HepG2 (cell line): ENCODE results near the gene JPH3. TPM values are rescaled to one million over a fixed set of nuclear protein-coding genes. Genes with fewer than 3 reads are reported as not detected.

Source experiments
- ATAC-seq: fragments of 200-7000 bp; cut with Tn5 transposase; 3 replicates; pipeline ENCODE4 v1.9.1; 2020; ENCODE audit warnings: mild to moderate bottlenecking, moderate library complexity
- BruUV-seq: library from RNA; stranded (reverse); fragments of 400-500 nt; replicated peaks from 2 replicates; lab custom pipeline; 2021; lab: Mats Ljungman, UMichigan
- CTCF ChIA-PET: fragments of 300-600 bp; formaldehyde crosslinking; extraction: SDS; loops from one replicate; lab custom pipeline; 2021; ENCODE audit warnings: low total read pairs, inconsistent platforms, low intra/inter-chr PET ratio; lab: Yijun Ruan, JAX
- POLR2A ChIA-PET: fragments of 350-600 bp; sonication (Branson Sonifier 250); formaldehyde crosslinking; loops from one replicate; lab custom pipeline; 2020; ENCODE audit warnings: antibody characterized with exemption, inconsistent platforms; lab: Yijun Ruan, JAX
- DNase-seq: peaks from one replicate; pipeline ENCODE4 v3.0.0-alpha.2; 2015; ENCODE audit warnings: low spot score
- FAIRE-seq: peaks from 3 replicates; lab custom pipeline; 2011; peaks lifted over from hg19 to GRCh38; lab: Jason Lieb, UNC
- H2AFZ ChIP-seq: one replicate; pipeline ENCODE4 v1.6.1; 2011; ENCODE audit warnings: low read length, inconsistent platforms
- H3K27ac ChIP-seq: fragments of 300-600 bp; 3 replicates; pipeline ENCODE4 v1.8.0; 2011; ENCODE audit warnings: mixed run types, mild to moderate bottlenecking, mixed read lengths, low read length, inconsistent platforms; ENCODE audit not compliant: insufficient read depth; ENCODE audit errors: extremely low read length
- H3K27me3 ChIP-seq, 2 experiments: fragments of 200-600 bp in 1 of 2; 2 replicates in 1 of 2; 3 replicates in 1 of 2; pipeline versions ENCODE4 v1.6.0 to v1.8.0; 2011; ENCODE audit warnings: low read length in 2 of 2, mild to moderate bottlenecking in 2 of 2, moderate library complexity in 2 of 2, inconsistent platforms in 1 of 2; ENCODE audit not compliant: insufficient read depth in 2 of 2, control insufficient read depth in 1 of 2
- H3K36me3 ChIP-seq, 2 experiments: fragments of 200-600 bp in 1 of 2; replicated peaks in 1 of 2; 2 replicates in 1 of 2; 3 replicates in 1 of 2; pipeline versions ENCODE4 v1.5.1 to v1.8.0; 2011; ENCODE audit warnings: low read length in 2 of 2, inconsistent platforms in 1 of 2; ENCODE audit not compliant: insufficient read depth in 2 of 2, control insufficient read depth in 1 of 2
- H3K4me1 ChIP-seq: 2 replicates; pipeline ENCODE4 v1.5.1; 2012; ENCODE audit warnings: low read length, inconsistent platforms; ENCODE audit not compliant: insufficient read depth
- H3K4me2 ChIP-seq: 2 replicates; pipeline ENCODE4 v1.6.0; 2011; ENCODE audit warnings: low read depth, low read length, inconsistent platforms
- H3K4me3 ChIP-seq, 3 experiments: fragments of 200-600 bp in 1 of 3; sonication (generic), shearing (Covaris generic) in 1 of 3; replicated peaks in 1 of 3; 2 replicates each; pipeline ENCODE4 v1.5.1; 2011 to 2016; ENCODE audit warnings: low read length in 3 of 3, inconsistent platforms in 2 of 3, low read depth in 2 of 3, mild to moderate bottlenecking in 2 of 3, control low read depth in 1 of 3, mixed read lengths in 1 of 3; ENCODE audit not compliant: insufficient read depth in 1 of 3
- H3K79me2 ChIP-seq: one replicate; pipeline ENCODE4 v1.6.1; 2011; ENCODE audit warnings: low read length, inconsistent platforms; ENCODE audit not compliant: insufficient read depth
- H3K9ac ChIP-seq: 2 replicates; pipeline ENCODE4 v1.6.0; 2011; ENCODE audit warnings: mild to moderate bottlenecking, low read depth, low read length, inconsistent platforms; ENCODE audit not compliant: insufficient read depth
- H3K9me3 ChIP-seq: 2 replicates; pipeline ENCODE4 v1.5.1; 2012; ENCODE audit warnings: mild to moderate bottlenecking, low read length
- H4K20me1 ChIP-seq: 2 replicates; pipeline ENCODE4 v1.6.0; 2011; ENCODE audit warnings: inconsistent platforms, mild to moderate bottlenecking, low read length, moderate library complexity; ENCODE audit not compliant: insufficient read depth
- CBX1 ChIP-seq: IDR thresholded peaks from one replicate; pipeline ENCODE4 v1.6.1; 2016; ENCODE audit warnings: antibody characterized with exemption, low read depth
- CENPX ChIP-seq: sonication (generic); formaldehyde crosslinking; IDR thresholded peaks from 2 replicates; pipeline ENCODE4 v1.9.0; 2021; ENCODE audit warnings: mild to moderate bottlenecking, missing genetic modification reagents, moderate library complexity
- CREBL2 ChIP-seq: sonication (generic); formaldehyde crosslinking; IDR thresholded peaks from 2 replicates; pipeline ENCODE4 v1.8.1; 2023; ENCODE audit warnings: missing genetic modification reagents, mild to moderate bottlenecking, borderline replicate concordance
- GLMP ChIP-seq: sonication (generic); formaldehyde crosslinking; IDR thresholded peaks from 2 replicates; pipeline ENCODE4 v1.9.0; 2021; ENCODE audit warnings: missing genetic modification reagents, mild to moderate bottlenecking, borderline replicate concordance
- GTF3A ChIP-seq: sonication (generic); formaldehyde crosslinking; conservative IDR thresholded peaks from 2 replicates; pipeline ENCODE4 v1.4.0; 2020; ENCODE audit warnings: mild to moderate bottlenecking, missing genetic modification reagents
- MEF2D ChIP-seq: sonication (generic); formaldehyde crosslinking; IDR thresholded peaks from 2 replicates; pipeline ENCODE4 v1.5.1; 2020; ENCODE audit warnings: mild to moderate bottlenecking, missing genetic modification reagents
- NCOA1 ChIP-seq: sonication (generic); formaldehyde crosslinking; IDR thresholded peaks from 2 replicates; pipeline ENCODE4 v1.9.0; 2021; ENCODE audit warnings: missing genetic modification reagents
- NR2F2 ChIP-seq: IDR thresholded peaks from 2 replicates; pipeline ENCODE4 v1.6.1; 2012; ENCODE audit warnings: low read depth, inconsistent platforms, borderline replicate concordance
- SNAPC2 ChIP-seq: sonication (generic); formaldehyde crosslinking; IDR thresholded peaks from 2 replicates; pipeline ENCODE4 v1.8.1; 2022; ENCODE audit warnings: mild to moderate bottlenecking, missing genetic modification reagents
- TEAD3 ChIP-seq: optimal IDR thresholded peaks from 2 replicates; pipeline ENCODE3; 2016; ENCODE audit warnings: borderline replicate concordance
- ZMYM4 ChIP-seq: sonication (generic); formaldehyde crosslinking; IDR thresholded peaks from 2 replicates; pipeline ENCODE4 v1.8.1; 2023; ENCODE audit warnings: mild to moderate bottlenecking, missing genetic modification reagents
- ZNF18 ChIP-seq: sonication (generic); formaldehyde crosslinking; IDR thresholded peaks from 2 replicates; pipeline ENCODE4 v1.8.0; 2022; ENCODE audit warnings: mild to moderate bottlenecking, missing genetic modification reagents; ENCODE audit not compliant: insufficient replicate concordance
- ZNF280D ChIP-seq: sonication (generic); formaldehyde crosslinking; IDR thresholded peaks from 2 replicates; pipeline ENCODE4 v1.5.1; 2020; ENCODE audit warnings: mild to moderate bottlenecking, missing genetic modification reagents
- ZNF556 ChIP-seq: sonication (generic); formaldehyde crosslinking; IDR thresholded peaks from 2 replicates; pipeline ENCODE4 v1.4.0; 2020; ENCODE audit warnings: mild to moderate bottlenecking, missing genetic modification reagents, borderline replicate concordance
- ZNF614 ChIP-seq: IDR thresholded peaks from 2 replicates; pipeline ENCODE4 v1.6.1; 2018; ENCODE audit warnings: missing biosample characterization, missing genetic modification reagents, inconsistent platforms, borderline replicate concordance
- ZNF737 ChIP-seq: sonication (generic); formaldehyde crosslinking; IDR thresholded peaks from 2 replicates; pipeline ENCODE4 v1.5.0; 2020; ENCODE audit warnings: missing genetic modification reagents, mild to moderate bottlenecking, borderline replicate concordance
- ZNF800 ChIP-seq: sonication (generic); formaldehyde crosslinking; IDR thresholded peaks from 2 replicates; pipeline ENCODE4 v1.4.0; 2020; ENCODE audit warnings: missing genetic modification reagents
- WGBS: methylation state at CpG from one replicate; pipeline ENCODE4 v1.1.6; 2017; ENCODE audit warnings: low lambda C conversion rate; 5-methylcytosine and 5-hydroxymethylcytosine counted together
- in situ Hi-C: cut with HindIII; loops from 2 replicates; pipeline ENCODE4 v1.10.0; 2017; ENCODE audit warnings: low pct_unique_long_range_greater_than_20kb; ENCODE audit not compliant: extremely low pct_ligation_motif_present
- intact Hi-C: fragments of 100-400 bp; cut with micrococcal nuclease; formaldehyde crosslinking; loops from one replicate; pipeline ENCODE4 v1.10.0; 2022; ENCODE audit not compliant: unreplicated experiment
- polyA plus RNA-seq, 8 experiments: library from polyadenylated mRNA; depleted of rRNA in 3 of 8; stranded (reverse) in 7 of 8; unstranded in 1 of 8; fragments of >200 nt; fragmentation: Illumina TruSeq in 4 of 8; extraction: Trizol in 4 of 8; gene quantifications; 2 replicates each; pipeline versions ENCODE4 v1.2.1 to v1.2.3, GENCODE V29; 2011 to 2016; ENCODE audit warnings: low read depth in 4 of 8, missing spikeins in 1 of 8, mixed read lengths in 1 of 8; ENCODE audit not compliant: insufficient read depth in 1 of 8
- total RNA-seq, 5 experiments: library from RNA; depleted of rRNA; stranded (reverse); fragments of >200 nt; fragmentation: Illumina TruSeq; extraction: Trizol; gene quantifications; 2 replicates each; pipeline ENCODE4 v1.2.3, GENCODE V29; 2016; ENCODE audit warnings: low read depth in 1 of 5

The JPH3 gene
- total and polyA plus RNA-seq, 2 of the 13 experiments (the other 11 are each of a cell fraction or from before 2014, with no cell fraction given): not detected

GRCh38 chr16:87671715-87672270, 69.5 kb downstream of the JPH3 start:
- Histone ChIP-seq H3K9ac (no peak overlapping the region), H3K36me3 (no peaks in the 10 kb centered on the region), H3K4me1 (no peaks in the 10 kb centered on the region), H3K79me2 (no peaks in the 10 kb centered on the region), H3K4me2 (no peak overlapping the region), H3K9me3 (no peaks in the 10 kb centered on the region), H2AFZ (no peak overlapping the region), H3K27me3 (peaks cover 37 to 85% of the 10 kb centered on the region in 2 experiments), H3K27ac (no peak overlapping the region), H3K4me3 (no peak overlapping the region), H4K20me1 (peaks cover 4% of the 10 kb centered on the region; the same call in 1 of the 2 replicates)
- no TSS peak for BruUV-seq
- in situ Hi-C loops (no loop called here), intact Hi-C loops (no loop called here)
- DNase-seq: no peak
- ATAC-seq: no peak
- no peak for FAIRE-seq
- ChIA-PET CTCF (no interaction called here), POLR2A (no interaction called here)
- WGBS: 58% methylated on average over 20 of the region's 20 CpGs
- no peak for TF ChIP-seq MEF2D
- TF ChIP-seq GLMP (CRISPR knock-in tag): no peak
- no peak for TF ChIP-seq ZNF280D (CRISPR knock-in tag)
- no peak for TF ChIP-seq TEAD3 (CRISPR knock-in tag)
- no peak for TF ChIP-seq NR2F2
- TF ChIP-seq CENPX: no peak
- no peak for TF ChIP-seq CREBL2
- TF ChIP-seq GTF3A (CRISPR knock-in tag): no peak
- TF ChIP-seq CBX1: no peak
- no peak for TF ChIP-seq ZNF556
- TF ChIP-seq ZNF614 (CRISPR knock-in tag): no peak
- no peak for TF ChIP-seq ZNF800 (CRISPR knock-in tag)
- TF ChIP-seq SNAPC2 (CRISPR knock-in tag): no peak
- TF ChIP-seq ZNF737 (CRISPR knock-in tag): no peak
- TF ChIP-seq ZNF18 (CRISPR knock-in tag): no peak
- TF ChIP-seq ZMYM4 (CRISPR knock-in tag): no peak
- no peak for TF ChIP-seq NCOA1 (CRISPR knock-in tag)
